ENCODE measurements around the gene PRXL2C.
"Not testable (repeated sequence)": the region's sequence is repeated elsewhere in the genome, so short reads cannot be mapped to it uniquely, and the experiment has no call there.

Gene PRXL2C

GRCh38 chr9:96649620-96650324 is 5.3 kb downstream of the PRXL2C start:
- no peak for DNase-seq (ENCODE audit: low spot score)

GRCh38 chr9:96646081-96646991 is 8.8 kb downstream of the PRXL2C start:
- peak; percentile 18 for DNase-seq (ENCODE audit: low spot score)

GRCh38 chr9:96644137-96644536 is 11.0 kb downstream of the PRXL2C start:
- no peak for DNase-seq (ENCODE audit: low spot score)

GRCh38 chr9:96641514-96641913 is 13.6 kb downstream of the PRXL2C start:
- DNase-seq (ENCODE audit: low spot score), result no peak

GRCh38 chr9:96638606-96639364 is 16.3 kb downstream of the PRXL2C start:
- no peak for DNase-seq (ENCODE audit: low spot score)

- DNase-seq (ENCODE audit: low spot score), result no peak
These were observed 18.7 kb downstream of the PRXL2C start for GRCh38 chr9:96636368-96636767.

GRCh38 chr9:96633579-96633978 is 21.5 kb downstream of the PRXL2C start:
- not testable (repeated sequence) for DNase-seq (ENCODE audit: low spot score)

GRCh38 chr9:96626912-96627311 is 28.2 kb downstream of the PRXL2C start:
- no peak for DNase-seq (ENCODE audit: low spot score)

- no peak for DNase-seq (ENCODE audit: low spot score)
These were observed 33.5 kb downstream of the PRXL2C start for GRCh38 chr9:96621618-96622017.

GRCh38 chr9:96620832-96621269 is 34.3 kb downstream of the PRXL2C start:
- DNase-seq (ENCODE audit: low spot score), result no peak

GRCh38 chr9:96620181-96620514 is 35.0 kb downstream of the PRXL2C start:
- no peak for DNase-seq (ENCODE audit: low spot score)

- DNase-seq (ENCODE audit: low spot score), result peak; percentile 89
These were observed 35.5 kb downstream of the PRXL2C start, which contains the start of gene CDC14B for GRCh38 chr9:96619491-96620180. Gene CDC14B (minus strand): TSS chr9:96619843. CDS start chr9:96619378, 465 bp downstream.

- DNase-seq (ENCODE audit: low spot score), result no peak
These were observed 36.0 kb downstream of the PRXL2C start for GRCh38 chr9:96619124-96619465.

- DNase-seq (ENCODE audit: low spot score), result peak; percentile 63
These were observed 36.7 kb downstream of the PRXL2C start for GRCh38 chr9:96618209-96619123.

- DNase-seq (ENCODE audit: low spot score), result peak; percentile 50
These were observed 37.5 kb downstream of the PRXL2C start for GRCh38 chr9:96617439-96618185.

- no peak for DNase-seq (ENCODE audit: low spot score)
These were observed 38.2 kb downstream of the PRXL2C start for GRCh38 chr9:96616817-96617438.

GRCh38 chr9:96615411-96615810 is 39.7 kb downstream of the PRXL2C start:
- no peak for DNase-seq (ENCODE audit: low spot score)

- DNase-seq (ENCODE audit: low spot score), result not testable (repeated sequence)
These were observed 40.5 kb downstream of the PRXL2C start for GRCh38 chr9:96614664-96615063.

GRCh38 chr9:96612966-96613589 is 42.0 kb downstream of the PRXL2C start:
- DNase-seq (ENCODE audit: low spot score), result no peak

Measured in putamen (tissue), 1 donor.